ENCODE results near the gene OBSCN. TPM values are rescaled to one million over a fixed set of nuclear protein-coding genes. Genes with fewer than 3 reads are reported as not detected.
A peak's percentile ranks its signal among the peaks of the same experiment; 100 is the strongest.

Gene OBSCN
- total RNA-seq, 1 donor from 2014 or later, result 16.9 TPM

DNA sequence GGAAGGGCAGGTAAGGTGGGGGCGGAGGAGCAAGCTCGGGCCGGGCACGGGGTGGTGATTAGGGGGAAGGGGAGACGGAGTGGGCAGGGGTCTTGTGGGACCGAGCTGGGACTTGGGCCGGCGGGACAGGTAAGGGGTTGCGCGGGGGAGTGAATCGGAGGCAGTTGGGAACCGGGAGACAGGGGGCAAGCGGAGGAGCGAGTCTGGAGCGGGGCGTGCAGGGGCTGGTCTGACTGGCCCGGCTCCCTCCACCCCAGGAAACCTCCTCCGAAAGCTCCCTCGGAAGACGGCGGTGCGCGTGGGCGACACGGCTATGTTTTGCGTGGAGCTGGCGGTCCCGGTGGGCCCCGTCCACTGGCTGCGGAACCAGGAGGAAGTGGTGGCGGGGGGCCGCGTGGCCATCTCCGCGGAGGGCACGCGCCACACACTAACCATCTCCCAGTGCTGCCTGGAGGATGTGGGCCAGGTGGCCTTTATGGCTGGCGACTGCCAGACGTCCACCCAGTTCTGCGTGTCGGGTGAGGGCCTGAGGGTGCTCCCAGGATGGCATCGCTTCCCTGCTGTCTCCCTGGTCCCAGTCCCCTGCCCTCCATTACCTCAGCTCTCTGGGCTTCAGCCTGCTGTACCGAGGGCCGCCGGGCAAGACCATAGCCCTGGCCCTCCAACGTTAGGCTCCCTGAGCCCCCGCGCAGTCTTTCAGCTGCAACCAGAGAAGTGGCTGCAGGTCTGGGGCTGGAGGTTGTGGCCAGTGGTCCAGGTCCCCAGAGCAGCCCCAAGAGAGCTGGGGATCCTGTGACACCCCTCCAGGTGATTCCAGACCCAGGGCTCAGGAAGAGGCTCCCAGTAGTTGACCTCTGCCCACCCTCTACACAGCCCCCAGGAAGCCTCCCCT lies 6.3 kb downstream of the OBSCN start:
- DNase-seq (ENCODE audit: low spot score), result no peak
- H3K9me3 Mint-ChIP-seq (ENCODE audit: unreplicated experiment), result no peaks in the 10 kb centered on the region
- H3K27me3 Mint-ChIP-seq (ENCODE audit: unreplicated experiment), result peaks cover 8% of the 10 kb centered on the region
- H3K4me1 Mint-ChIP-seq (ENCODE audit: unreplicated experiment), result no peaks in the 10 kb centered on the region
- TF ChIP-seq, protein P1, sequence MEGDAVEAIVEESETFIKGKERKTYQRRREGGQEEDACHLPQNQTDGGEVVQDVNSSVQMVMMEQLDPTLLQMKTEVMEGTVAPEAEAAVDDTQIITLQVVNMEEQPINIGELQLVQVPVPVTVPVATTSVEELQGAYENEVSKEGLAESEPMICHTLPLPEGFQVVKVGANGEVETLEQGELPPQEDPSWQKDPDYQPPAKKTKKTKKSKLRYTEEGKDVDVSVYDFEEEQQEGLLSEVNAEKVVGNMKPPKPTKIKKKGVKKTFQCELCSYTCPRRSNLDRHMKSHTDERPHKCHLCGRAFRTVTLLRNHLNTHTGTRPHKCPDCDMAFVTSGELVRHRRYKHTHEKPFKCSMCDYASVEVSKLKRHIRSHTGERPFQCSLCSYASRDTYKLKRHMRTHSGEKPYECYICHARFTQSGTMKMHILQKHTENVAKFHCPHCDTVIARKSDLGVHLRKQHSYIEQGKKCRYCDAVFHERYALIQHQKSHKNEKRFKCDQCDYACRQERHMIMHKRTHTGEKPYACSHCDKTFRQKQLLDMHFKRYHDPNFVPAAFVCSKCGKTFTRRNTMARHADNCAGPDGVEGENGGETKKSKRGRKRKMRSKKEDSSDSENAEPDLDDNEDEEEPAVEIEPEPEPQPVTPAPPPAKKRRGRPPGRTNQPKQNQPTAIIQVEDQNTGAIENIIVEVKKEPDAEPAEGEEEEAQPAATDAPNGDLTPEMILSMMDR (IDR thresholded peaks at IDR 0.05; ENCODE audit: unreplicated experiment), result no peak
- peak overlapping the region; percentile 81 for H3K4me3 Mint-ChIP-seq (ENCODE audit: unreplicated experiment)
- no peaks in the 10 kb centered on the region for H3K36me3 Mint-ChIP-seq (ENCODE audit: low read depth, unreplicated experiment)
- no peak overlapping the region for H3K27ac Mint-ChIP-seq (ENCODE audit: unreplicated experiment)

DNA sequence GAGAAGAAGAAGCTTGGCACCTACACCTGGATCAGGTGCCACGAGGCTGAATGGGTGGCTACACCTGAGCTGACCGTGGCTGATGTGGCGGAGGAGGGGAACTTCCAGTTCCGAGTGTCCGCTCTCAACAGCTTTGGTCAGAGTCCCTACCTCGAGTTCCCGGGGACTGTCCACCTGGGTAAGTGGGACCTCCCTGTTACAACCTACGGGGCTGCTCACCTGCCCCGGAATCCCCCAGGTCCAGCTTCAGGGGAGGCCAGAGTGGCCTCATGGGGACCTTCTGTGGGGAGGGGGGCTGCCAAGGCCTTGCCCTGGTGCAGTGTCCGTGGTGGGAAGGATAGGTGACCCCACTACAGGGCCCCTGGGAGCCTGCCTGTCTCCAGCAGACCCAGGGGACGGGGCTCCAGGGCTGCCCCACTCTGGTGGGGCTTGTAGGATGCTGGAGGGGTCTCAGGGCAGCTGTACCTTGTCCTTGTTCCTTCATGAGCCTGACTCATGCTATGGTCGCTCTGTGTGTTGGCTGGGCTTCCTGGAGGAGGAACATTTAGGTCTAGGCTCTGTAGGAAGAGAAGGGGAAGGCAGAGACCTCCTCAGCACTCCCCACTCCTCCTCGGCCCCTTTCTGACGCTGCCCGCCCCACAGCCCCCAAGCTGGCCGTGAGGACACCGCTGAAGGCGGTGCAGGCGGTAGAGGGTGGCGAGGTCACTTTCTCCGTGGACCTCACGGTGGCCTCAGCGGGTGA lies 7.2 kb downstream of the OBSCN start:
- no peaks in the 10 kb centered on the region for H3K4me1 Mint-ChIP-seq (ENCODE audit: unreplicated experiment)
- H3K9me3 Mint-ChIP-seq (ENCODE audit: unreplicated experiment), result no peaks in the 10 kb centered on the region
- H3K4me3 Mint-ChIP-seq (ENCODE audit: unreplicated experiment), result no peak overlapping the region
- peaks cover 8% of the 10 kb centered on the region for H3K27me3 Mint-ChIP-seq (ENCODE audit: unreplicated experiment)
- H3K36me3 Mint-ChIP-seq (ENCODE audit: low read depth, unreplicated experiment), result no peaks in the 10 kb centered on the region
- TF ChIP-seq, protein P1 (IDR thresholded peaks at IDR 0.05; ENCODE audit: unreplicated experiment), result no peak
- DNase-seq (ENCODE audit: low spot score), result no peak
- H3K27ac Mint-ChIP-seq (ENCODE audit: unreplicated experiment), result no peak overlapping the region

DNA sequence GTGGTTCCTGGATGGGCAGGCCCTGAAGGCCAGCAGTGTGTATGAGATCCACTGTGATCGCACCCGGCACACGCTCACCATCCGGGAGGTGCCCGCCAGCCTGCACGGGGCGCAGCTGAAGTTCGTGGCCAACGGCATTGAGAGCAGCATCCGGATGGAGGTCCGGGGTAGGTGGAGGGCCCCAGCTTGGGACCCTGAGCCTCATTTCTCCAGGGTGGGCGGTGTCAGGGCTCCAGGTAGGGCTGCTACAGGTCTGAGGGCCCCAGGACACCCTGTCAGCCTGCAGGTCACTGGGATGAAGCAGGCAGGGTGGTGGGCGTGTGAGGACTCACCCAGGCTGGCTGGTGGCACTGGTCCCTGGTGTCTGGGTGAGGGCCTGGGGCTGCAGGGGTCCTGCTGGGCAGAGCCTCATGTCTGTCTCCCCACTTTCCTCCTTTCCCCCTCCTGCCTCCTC lies 7.8 kb downstream of the OBSCN start:
- DNase-seq (ENCODE audit: low spot score), result no peak
- Mint-ChIP-seq H3K27ac (ENCODE audit: unreplicated experiment) (no peak overlapping the region), H3K4me3 (ENCODE audit: unreplicated experiment) (no peak overlapping the region), H3K27me3 (ENCODE audit: unreplicated experiment) (peaks cover 7% of the 10 kb centered on the region), H3K4me1 (ENCODE audit: unreplicated experiment) (no peaks in the 10 kb centered on the region), H3K36me3 (ENCODE audit: low read depth, unreplicated experiment) (peaks cover 1% of the 10 kb centered on the region), H3K9me3 (ENCODE audit: unreplicated experiment) (no peaks in the 10 kb centered on the region)
- TF ChIP-seq, protein P1 (IDR thresholded peaks at IDR 0.05; ENCODE audit: unreplicated experiment), result no peak

DNA sequence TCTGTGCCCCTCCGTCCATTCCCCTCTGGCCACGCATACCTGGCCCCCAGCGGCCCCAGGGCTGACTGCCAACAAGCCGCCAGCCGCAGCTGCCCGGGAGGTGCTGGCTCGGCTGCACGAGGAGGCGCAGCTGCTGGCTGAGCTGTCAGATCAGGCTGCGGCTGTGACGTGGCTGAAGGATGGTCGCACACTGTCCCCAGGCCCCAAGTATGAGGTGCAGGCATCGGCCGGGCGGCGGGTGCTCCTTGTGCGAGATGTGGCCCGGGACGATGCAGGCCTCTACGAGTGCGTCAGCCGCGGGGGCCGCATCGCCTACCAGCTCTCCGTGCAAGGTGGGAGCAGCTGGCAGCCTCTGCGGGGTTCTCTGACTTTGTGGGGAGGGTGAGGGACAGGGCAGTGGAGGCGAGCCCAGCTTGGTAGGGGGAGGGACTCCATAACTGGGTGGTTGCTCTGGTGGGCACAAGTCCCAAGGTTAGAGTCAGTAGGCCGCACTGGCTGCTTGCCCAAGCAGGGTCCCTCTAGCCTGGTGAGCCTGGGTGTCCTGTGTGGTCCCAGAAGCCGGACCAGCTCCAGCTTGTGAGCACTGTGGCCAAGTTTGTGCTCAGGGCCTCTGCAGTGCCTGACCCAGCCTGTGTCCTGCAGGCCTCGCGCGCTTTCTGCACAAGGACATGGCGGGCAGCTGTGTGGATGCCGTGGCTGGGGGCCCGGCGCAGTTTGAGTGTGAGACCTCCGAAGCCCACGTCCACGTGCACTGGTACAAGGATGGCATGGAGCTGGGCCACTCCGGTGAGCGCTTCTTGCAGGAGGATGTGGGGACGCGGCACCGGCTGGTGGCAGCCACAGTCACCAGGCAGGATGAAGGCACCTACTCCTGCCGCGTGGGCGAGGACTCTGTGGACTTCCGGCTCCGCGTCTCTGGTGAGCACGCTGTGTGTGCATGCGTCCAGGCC lies 8.8 kb downstream of the OBSCN start:
- Mint-ChIP-seq H3K36me3 (ENCODE audit: low read depth, unreplicated experiment) (peaks cover 4% of the 10 kb centered on the region), H3K9me3 (ENCODE audit: unreplicated experiment) (no peaks in the 10 kb centered on the region), H3K4me3 (ENCODE audit: unreplicated experiment) (no peak overlapping the region), H3K27me3 (ENCODE audit: unreplicated experiment) (peaks cover 5% of the 10 kb centered on the region), H3K4me1 (ENCODE audit: unreplicated experiment) (no peaks in the 10 kb centered on the region), H3K27ac (ENCODE audit: unreplicated experiment) (no peak overlapping the region)
- DNase-seq (ENCODE audit: low spot score), result no peak
- TF ChIP-seq, protein P1 (IDR thresholded peaks at IDR 0.05; ENCODE audit: unreplicated experiment), result no peak
